Measurements from ENCODE around the gene PCNX4.

DNA sequence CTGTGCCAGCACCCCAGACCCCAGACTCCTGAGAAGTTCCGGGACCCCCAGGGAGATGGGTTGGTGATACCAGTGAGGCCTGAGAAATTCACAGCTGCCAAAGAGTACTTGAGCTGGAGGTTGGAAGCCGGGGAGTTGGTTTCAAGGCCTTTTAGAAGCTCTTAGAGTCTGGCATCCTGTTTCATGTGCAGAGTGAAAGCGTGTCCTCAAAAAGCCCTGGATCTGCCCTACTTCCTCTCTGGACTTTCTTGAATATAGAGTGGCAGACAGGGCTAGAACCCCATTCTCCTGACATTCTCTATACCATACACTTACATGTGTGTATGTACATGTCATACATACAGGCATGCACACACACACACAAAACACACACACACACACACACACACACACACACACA lies 126.0 kb downstream of the PCNX4 start:
- TF ChIP-seq CTCF (conservative IDR thresholded peaks at IDR 0.05; ENCODE audit: low read depth, low read length) (no peak), EZH2phosphoT487 (IDR thresholded peaks at IDR 0.05; ENCODE audit: borderline replicate concordance, low read length) (no peak), EZH2 (IDR thresholded peaks at IDR 0.05; ENCODE audit: low read length, unreplicated experiment) (no peak)

Measured in PC-3 (cell line).